NCI-H1105 treated with DMSO at 0.1 percent for 48 hours (cell line): ENCODE measurements around the gene GNAT1.
"Not testable (repeated sequence)": the region's sequence is repeated elsewhere in the genome, so short reads cannot be mapped to it uniquely, and the experiment has no call there.

ENCODE experiments used
- DNase-seq: peaks from one replicate; lab custom pipeline; 2025; lab: John Stamatoyannopoulos, UW

The GNAT1 gene

GRCh38 chr3:50222169-50222528 is 30.7 kb downstream of the GNAT1 start:
- DNase-seq: no peak

GRCh38 chr3:50224639-50225038 is 33.2 kb downstream of the GNAT1 start:
- no peak for DNase-seq

GRCh38 chr3:50226888-50227389 is 35.5 kb downstream of the GNAT1 start:
- peak; percentile 27 for DNase-seq

GRCh38 chr3:50227390-50228183 is 36.2 kb downstream of the GNAT1 start:
- peak; percentile 86 for DNase-seq

GRCh38 chr3:50228184-50228763 is 36.9 kb downstream of the GNAT1 start:
- DNase-seq: not testable (repeated sequence)

- DNase-seq: no peak
Observed at GRCh38 chr3:50229490-50229889, 38.1 kb downstream of the GNAT1 start.

- DNase-seq: no peak
Observed at GRCh38 chr3:50230104-50230793, 38.8 kb downstream of the GNAT1 start.

- no peak for DNase-seq
Observed at GRCh38 chr3:50230794-50231125, 39.4 kb downstream of the GNAT1 start.

GRCh38 chr3:50231581-50231980 is 40.2 kb downstream of the GNAT1 start:
- no peak for DNase-seq

- DNase-seq: no peak
Observed at GRCh38 chr3:50232303-50232702, 40.9 kb downstream of the GNAT1 start.

GRCh38 chr3:50233176-50233575 is 41.8 kb downstream of the GNAT1 start:
- DNase-seq: no peak

- peak; percentile 91 for DNase-seq
Observed at GRCh38 chr3:50235716-50236483, 44.5 kb downstream of the GNAT1 start, which contains the start of gene GNAI2. Gene GNAI2 (plus strand): TSS chr3:50236204. CDS start chr3:50236336, 132 bp downstream.

- DNase-seq: no peak
Observed at GRCh38 chr3:50236484-50237132, 45.2 kb downstream of the GNAT1 start.

- DNase-seq: no peak
Observed at GRCh38 chr3:50237133-50237651, 45.8 kb downstream of the GNAT1 start.

- DNase-seq: peak; percentile 45
Observed at GRCh38 chr3:50237754-50238548, 46.5 kb downstream of the GNAT1 start.

GRCh38 chr3:50238549-50239026 is 47.2 kb downstream of the GNAT1 start:
- no peak for DNase-seq

GRCh38 chr3:50239649-50240048 is 48.2 kb downstream of the GNAT1 start:
- DNase-seq: no peak

- no peak for DNase-seq
Observed at GRCh38 chr3:50241163-50241562, 49.8 kb downstream of the GNAT1 start.

- DNase-seq: no peak
Observed at GRCh38 chr3:50241713-50242380, 50.4 kb downstream of the GNAT1 start.

GRCh38 chr3:50242381-50242770 is 51.0 kb downstream of the GNAT1 start:
- DNase-seq: no peak
